ENCODE results near the gene CRLF3.
"Not testable (repeated sequence)": the region's sequence is repeated elsewhere in the genome, so short reads cannot be mapped to it uniquely, and the experiment has no call there.

The CRLF3 gene

DNA sequence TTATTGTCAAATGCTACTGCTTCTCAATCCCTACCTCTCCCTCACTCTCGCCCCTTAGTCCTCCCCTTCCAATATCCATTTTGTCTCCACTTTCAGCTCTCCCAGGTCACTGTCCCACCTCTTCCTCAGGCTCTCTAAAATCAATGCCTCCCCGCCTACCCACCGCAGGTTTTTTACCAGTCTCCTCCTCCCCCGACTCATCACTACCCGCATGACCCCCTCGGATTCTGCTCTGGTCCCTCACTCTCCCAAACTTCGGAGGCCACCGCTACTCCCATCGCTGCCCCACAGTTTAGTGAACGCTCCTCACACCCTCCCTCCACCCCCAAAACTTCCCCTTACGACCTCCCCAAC is 513 bp downstream of the CRLF3 start:
- Mint-ChIP-seq H3K27ac (peak overlapping the region; percentile 97), H3K36me3 (ENCODE audit: low read depth) (peaks cover 4% of the 10 kb centered on the region), H3K4me1 (ENCODE audit: low read depth) (peaks cover 50% of the 10 kb centered on the region), H3K27me3 (no peaks in the 10 kb centered on the region), H3K4me3 (peak overlapping the region; percentile 92), H3K9me3 (no peaks in the 10 kb centered on the region)

DNA sequence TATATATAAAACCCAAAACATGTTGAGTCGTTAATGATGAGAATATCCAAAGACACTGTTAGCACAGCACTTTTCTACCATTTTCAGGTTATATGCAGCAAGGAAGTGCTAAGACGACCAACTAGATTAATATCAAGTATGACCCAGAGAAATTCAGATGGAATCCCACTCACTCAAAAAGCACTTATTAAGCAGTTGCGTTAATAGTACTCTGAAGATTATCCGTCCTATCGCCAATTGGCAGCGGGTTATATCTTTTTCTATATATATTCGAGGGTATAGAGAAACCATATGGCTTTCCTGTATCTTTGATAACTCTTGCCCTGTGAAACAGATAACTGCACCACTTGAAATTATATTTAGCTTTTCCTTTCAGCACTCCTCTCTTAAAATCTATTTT is 1.1 kb downstream of the CRLF3 start:
- Mint-ChIP-seq H3K27me3 (no peaks in the 10 kb centered on the region), H3K9me3 (no peaks in the 10 kb centered on the region), H3K27ac (peak overlapping the region; percentile 97), H3K36me3 (ENCODE audit: low read depth) (peaks cover 9% of the 10 kb centered on the region), H3K4me1 (ENCODE audit: low read depth) (peaks cover 55% of the 10 kb centered on the region), H3K4me3 (peak overlapping the region; percentile 92)

DNA sequence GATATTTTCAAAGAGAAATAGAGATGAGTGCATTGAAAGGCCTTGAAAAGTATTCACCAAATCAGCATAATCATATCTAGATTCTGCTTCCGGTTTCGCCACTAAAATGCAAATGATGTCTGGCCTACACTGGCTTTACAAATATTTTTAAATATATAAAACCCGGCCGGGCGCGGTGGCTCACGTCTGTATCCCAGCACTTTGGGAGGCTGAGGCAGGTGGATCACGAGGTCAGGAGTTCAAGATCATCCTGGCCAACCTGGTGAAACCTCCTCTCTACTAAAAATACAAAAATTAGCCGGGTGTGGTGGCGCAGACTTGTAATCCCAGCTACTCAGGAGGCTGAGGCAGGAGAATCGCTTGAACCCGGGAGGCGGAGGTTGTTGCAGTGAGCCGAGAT is 1.6 kb downstream of the CRLF3 start:
- H3K4me1 Mint-ChIP-seq (ENCODE audit: low read depth) = peaks cover 59% of the 10 kb centered on the region

DNA sequence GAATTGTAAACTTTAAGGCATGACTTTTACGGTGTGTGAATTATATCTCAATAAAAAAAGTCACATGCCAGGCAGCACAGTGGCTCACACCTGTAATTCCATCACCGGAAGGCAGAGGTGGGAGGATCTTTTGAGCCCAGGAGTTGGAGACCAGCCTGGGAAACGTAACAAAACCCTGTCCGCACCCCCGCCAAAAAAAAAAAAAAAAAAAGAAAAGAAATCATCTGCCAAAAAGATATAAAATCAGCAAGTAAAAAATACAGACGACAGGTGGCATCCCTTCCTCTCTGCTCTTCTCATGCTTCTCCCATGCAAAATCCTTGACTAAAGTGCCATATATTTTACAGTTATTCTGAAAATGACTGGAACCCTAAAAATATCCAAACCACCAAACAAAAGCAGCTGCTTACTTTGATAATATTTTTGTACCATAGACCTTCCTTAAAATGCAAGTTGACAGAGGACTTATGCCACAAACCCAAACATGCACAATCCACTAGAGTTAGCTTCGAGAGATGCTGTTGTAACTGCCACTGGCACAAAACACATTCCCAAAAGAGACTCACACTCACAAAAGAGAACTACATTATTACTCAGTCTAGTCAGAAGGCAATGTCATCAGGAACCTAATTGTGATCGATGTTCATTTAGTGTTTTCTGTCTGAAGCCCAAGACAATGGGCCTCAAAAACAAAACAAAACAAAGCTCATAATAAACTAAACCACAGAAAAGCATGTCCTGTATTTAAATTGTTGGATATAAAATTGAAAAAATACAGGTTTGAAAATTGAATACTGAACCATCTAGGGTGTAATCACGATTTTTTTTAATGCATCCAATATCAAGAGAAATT is 2.4 kb downstream of the CRLF3 start:
- H3K4me1 Mint-ChIP-seq (ENCODE audit: low read depth) = peaks cover 59% of the 10 kb centered on the region
- H3K36me3 Mint-ChIP-seq (ENCODE audit: low read depth) = peaks cover 10% of the 10 kb centered on the region
- H3K9me3 Mint-ChIP-seq = no peaks in the 10 kb centered on the region
- H3K27ac Mint-ChIP-seq = peak overlapping the region; percentile 95
- no peaks in the 10 kb centered on the region for H3K27me3 Mint-ChIP-seq
- H3K4me3 Mint-ChIP-seq = peak overlapping the region; percentile 92

More for the DNA sequence above, 1.6 kb downstream of the CRLF3 start:
- not testable (repeated sequence) for H3K36me3 Mint-ChIP-seq (ENCODE audit: low read depth); H3K9me3 Mint-ChIP-seq; H3K27me3 Mint-ChIP-seq
- Mint-ChIP-seq H3K27ac (peak overlapping the region; percentile 56), H3K4me3 (peak overlapping the region; percentile 92)

DNA sequence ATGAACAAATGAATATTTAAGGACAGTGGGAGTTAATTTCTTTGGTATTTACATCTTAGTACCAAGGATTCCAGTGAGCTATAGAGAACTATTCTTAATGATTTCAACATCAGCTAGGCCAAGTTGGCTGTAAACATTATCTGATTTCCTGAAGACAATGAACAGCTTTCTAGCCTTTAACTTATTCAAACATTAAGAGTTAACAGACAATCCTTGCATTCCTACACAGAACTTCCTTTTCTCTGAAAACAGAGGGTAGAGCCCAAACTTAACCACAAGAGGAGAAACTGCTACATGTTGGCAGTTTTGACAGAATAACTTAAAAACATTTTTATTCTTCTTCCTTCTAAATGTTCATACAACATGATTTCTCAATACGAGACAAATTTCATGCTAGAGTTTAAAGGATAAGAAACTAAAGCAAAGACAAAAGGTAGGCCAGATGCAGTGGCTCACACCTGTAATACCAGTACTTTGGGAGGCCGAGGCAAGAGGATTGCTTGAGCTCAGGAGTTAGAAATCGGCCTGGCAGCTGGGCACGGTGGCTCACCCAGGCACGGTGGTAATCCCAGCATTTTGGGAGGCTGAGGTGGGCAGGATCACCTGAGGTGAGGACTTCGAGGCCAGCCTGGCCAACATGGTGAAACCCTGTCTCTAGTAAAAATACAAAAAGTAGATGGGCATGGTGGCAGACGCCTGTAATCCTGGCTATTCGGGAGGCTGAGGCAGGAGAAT is 4.4 kb downstream of the CRLF3 start:
- Mint-ChIP-seq H3K9me3 (no peaks in the 10 kb centered on the region), H3K4me1 (ENCODE audit: low read depth) (peaks cover 55% of the 10 kb centered on the region), H3K36me3 (ENCODE audit: low read depth) (peaks cover 17% of the 10 kb centered on the region), H3K4me3 (peak overlapping the region; percentile 92), H3K27me3 (no peaks in the 10 kb centered on the region), H3K27ac (peak overlapping the region; percentile 95)

DNA sequence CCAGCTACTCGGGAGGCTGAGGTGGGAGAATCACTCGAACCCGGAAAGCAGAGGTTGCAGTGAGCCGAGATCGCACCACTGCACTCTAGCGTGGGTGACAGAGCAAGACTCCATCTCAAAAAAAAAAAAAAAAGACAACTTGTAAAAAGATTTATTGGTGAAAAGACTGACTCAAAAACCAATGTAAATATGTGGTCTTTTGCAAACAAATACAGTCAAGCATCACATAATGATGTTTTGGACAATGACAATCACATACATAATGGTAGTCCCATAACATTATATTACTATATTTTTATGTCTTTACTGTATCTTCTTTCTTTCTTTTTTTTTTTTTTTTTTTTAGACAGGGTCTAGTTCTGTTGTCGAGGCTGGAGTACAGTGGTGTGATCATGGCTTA is 8.3 kb downstream of the CRLF3 start:
- Mint-ChIP-seq H3K27me3 (no peaks in the 10 kb centered on the region), H3K36me3 (ENCODE audit: low read depth) (peaks cover 17% of the 10 kb centered on the region), H3K27ac (no peak overlapping the region), H3K4me1 (ENCODE audit: low read depth) (peaks cover 67% of the 10 kb centered on the region), H3K9me3 (no peaks in the 10 kb centered on the region), H3K4me3 (no peak overlapping the region)

DNA sequence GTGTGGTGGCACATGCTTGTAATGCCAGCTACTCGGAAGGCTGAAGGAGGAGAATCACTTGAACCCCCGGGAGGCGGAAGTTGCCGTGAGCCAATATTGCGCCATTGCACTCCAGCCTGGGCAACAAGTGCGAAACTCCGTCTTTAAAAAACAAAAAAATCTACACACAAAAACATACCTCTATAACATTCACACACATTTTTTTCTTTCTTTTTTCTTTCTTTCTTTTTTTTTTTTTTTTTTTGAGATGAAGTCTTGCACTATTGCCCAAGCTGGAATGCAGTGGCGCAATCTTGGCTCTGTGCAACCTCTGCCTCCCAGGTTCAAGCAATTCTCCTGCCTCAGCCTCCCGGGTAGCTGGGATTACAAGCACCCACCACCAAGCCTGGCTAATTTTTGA is 9.6 kb downstream of the CRLF3 start:
- H3K27ac Mint-ChIP-seq = peak overlapping the region; percentile 36
- not testable (repeated sequence) for H3K4me3 Mint-ChIP-seq, H3K27me3 Mint-ChIP-seq, H3K9me3 Mint-ChIP-seq
- peaks cover 19% of the 10 kb centered on the region for H3K36me3 Mint-ChIP-seq (ENCODE audit: low read depth)
- peaks cover 66% of the 10 kb centered on the region for H3K4me1 Mint-ChIP-seq (ENCODE audit: low read depth)

DNA sequence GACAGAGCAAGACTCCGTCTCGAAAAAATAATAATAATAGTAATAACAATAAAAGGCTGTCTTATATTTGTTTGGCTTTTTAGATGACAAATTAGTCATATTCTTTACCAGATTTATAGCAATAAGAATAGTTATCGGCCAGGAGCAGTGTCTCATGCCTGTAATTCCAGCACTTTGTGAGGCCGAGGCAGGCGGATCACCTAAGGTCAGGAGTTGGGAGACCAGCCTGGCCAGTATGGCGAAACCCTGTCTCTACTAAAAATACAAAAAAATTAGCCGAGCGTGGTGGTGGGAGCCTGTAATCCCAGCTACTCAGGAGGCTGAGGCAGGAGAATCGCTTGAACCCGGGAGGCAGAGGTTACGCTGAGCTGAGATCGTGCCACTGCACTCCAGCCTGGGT is 10.3 kb downstream of the CRLF3 start:
- not testable (repeated sequence) for H3K9me3 Mint-ChIP-seq, H3K27me3 Mint-ChIP-seq, H3K27ac Mint-ChIP-seq, H3K4me3 Mint-ChIP-seq
- H3K36me3 Mint-ChIP-seq (ENCODE audit: low read depth) = peaks cover 23% of the 10 kb centered on the region
- peaks cover 66% of the 10 kb centered on the region for H3K4me1 Mint-ChIP-seq (ENCODE audit: low read depth)

DNA sequence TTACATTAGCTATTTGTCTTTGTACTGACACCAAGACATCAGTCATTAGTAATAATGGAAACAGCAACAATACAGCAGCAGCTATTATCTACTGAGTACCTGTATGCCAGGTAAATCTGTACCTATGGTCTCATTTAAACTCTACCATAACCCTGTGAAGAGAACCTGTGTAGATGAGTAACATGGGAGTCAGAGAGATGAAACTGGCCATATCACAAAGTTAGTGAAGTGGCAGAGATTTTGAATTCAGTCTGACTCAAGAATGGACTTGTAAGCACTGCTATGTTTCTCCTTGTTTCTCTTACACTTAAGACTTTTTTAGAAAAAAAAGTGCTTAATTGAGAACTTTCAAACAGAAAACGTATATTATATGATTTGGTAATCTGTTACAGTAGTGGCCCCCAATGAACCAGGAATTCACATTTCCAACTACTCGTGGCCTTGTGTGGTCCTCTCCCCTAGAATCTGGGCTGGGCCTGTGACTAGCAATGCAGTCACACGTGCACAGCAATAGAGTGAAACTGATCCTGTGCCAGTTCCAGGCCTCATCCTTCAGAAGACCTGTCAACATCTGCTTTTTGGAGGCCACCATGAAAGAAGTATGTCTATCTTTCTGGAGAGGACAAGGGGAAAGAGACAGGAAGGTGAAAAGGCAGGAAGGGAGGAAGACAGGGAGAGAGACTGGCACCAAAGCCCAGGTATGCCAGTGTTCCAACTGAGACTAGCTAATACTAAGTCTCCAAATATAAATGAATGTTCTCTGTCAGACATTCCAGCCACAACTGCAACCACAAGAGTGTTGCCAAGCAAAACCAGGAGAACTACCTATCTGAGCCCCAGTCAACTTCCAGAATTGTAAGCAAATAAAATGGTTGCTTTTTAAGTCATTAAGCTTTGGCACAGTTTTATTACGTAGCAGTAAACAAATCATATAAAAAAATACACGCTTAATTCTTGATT is 12.0 kb downstream of the CRLF3 start:
- Mint-ChIP-seq H3K9me3 (no peaks in the 10 kb centered on the region), H3K27ac (peak overlapping the region; percentile 89), H3K4me1 (ENCODE audit: low read depth) (peaks cover 69% of the 10 kb centered on the region), H3K4me3 (no peak overlapping the region), H3K27me3 (no peaks in the 10 kb centered on the region), H3K36me3 (ENCODE audit: low read depth) (peaks cover 20% of the 10 kb centered on the region)

DNA sequence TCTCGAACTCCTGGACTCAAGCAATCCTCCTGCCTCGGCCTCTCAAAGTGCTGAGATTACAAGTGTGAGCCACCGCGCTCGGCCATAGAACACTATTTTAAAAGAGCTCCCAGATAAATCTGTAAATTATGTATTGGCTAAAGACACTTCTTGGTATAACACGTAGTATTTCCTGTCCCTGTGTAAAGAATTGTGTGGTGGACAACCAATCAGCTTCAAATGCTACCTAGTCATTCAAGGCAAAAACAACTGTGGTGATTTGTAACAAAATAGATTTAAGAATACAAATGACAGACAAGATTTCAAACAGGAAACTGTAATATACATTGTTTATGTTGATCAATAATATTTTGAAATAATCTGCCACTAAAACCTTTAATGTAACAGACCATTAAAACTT is 14.6 kb downstream of the CRLF3 start:
- Mint-ChIP-seq H3K27ac (peak overlapping the region; percentile 95), H3K36me3 (ENCODE audit: low read depth) (peaks cover 13% of the 10 kb centered on the region), H3K9me3 (no peaks in the 10 kb centered on the region), H3K27me3 (no peaks in the 10 kb centered on the region), H3K4me1 (ENCODE audit: low read depth) (peaks cover 82% of the 10 kb centered on the region), H3K4me3 (peak overlapping the region; percentile 79)

DNA sequence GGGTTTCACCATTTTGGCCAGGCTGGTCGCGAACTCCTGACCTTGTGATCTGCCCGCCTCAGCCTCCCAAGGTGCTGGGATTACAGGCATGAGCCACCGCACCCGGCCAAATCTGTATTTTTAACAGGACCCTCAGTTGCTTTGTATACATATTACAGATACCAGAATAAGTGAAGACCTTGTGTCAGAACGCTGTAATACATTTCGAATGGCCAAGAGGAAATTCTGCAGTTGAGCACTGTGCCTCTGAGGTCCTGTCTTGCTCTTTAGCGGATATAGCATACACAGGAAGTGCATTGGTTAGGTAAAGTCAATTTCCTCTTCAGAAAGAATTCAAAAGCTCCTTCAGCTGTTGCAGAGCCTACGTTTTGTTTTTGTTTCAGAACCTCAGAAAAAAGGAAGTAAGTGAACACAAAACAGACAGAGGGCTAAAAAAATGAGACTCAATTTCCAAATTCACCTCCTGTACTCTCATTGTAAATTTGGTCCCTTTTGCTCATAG is 15.7 kb downstream of the CRLF3 start:
- H3K4me1 Mint-ChIP-seq (ENCODE audit: low read depth) = peaks cover 80% of the 10 kb centered on the region
- peaks cover 22% of the 10 kb centered on the region for H3K36me3 Mint-ChIP-seq (ENCODE audit: low read depth)
- H3K9me3 Mint-ChIP-seq = no peaks in the 10 kb centered on the region
- no peaks in the 10 kb centered on the region for H3K27me3 Mint-ChIP-seq
- H3K27ac Mint-ChIP-seq = peak overlapping the region; percentile 95
- peak overlapping the region; percentile 79 for H3K4me3 Mint-ChIP-seq

DNA sequence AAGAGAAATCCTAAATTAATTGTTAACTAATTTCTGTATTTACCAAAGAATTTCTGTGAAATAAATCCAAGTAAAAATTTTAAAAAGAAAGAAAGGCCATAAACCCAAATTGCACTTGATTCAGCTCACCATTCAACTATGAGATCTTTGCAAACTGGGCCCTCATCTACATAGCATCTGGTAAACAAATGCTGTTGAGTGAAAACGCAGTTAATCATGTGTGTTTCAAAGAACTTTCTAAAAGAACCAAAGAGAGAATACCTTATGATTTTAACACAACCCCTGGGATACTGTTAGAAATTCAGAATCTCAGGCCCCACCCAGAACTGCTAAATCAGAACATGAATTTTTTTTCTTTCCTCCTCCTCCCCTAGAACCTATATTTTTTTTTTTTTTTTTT is 16.6 kb downstream of the CRLF3 start:
- peaks cover 30% of the 10 kb centered on the region for H3K36me3 Mint-ChIP-seq (ENCODE audit: low read depth)
- no peaks in the 10 kb centered on the region for H3K27me3 Mint-ChIP-seq
- H3K4me3 Mint-ChIP-seq = peak overlapping the region; percentile 43
- H3K4me1 Mint-ChIP-seq (ENCODE audit: low read depth) = peaks cover 71% of the 10 kb centered on the region
- H3K9me3 Mint-ChIP-seq = no peaks in the 10 kb centered on the region
- peak overlapping the region; percentile 75 for H3K27ac Mint-ChIP-seq

DNA sequence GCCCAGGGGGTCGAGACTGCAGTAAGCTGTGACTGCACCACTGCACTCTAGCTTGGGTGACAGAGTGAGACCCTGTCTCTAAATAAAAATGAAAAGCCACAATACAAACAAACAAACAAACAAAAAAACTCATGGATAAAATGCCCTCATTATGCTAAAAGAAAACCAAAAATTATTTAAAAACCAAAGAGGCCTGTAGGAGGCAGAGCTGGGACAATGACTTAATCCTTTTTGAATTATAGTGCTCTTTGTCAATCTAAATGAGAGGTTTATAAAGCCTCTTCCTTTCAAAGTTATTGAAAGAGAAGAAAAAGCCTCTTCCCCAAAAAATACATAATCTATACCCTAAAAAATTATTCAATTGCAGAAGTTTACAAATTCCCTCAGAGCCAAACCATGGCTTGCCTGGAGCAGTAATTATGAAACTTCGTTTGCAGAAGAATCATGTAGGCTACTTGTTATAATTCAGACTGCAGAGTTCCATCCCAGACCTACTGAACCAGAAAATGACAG is 18.5 kb downstream of the CRLF3 start:
- peak overlapping the region; percentile 80 for H3K27ac Mint-ChIP-seq
- H3K27me3 Mint-ChIP-seq = no peaks in the 10 kb centered on the region
- peaks cover 47% of the 10 kb centered on the region for H3K36me3 Mint-ChIP-seq (ENCODE audit: low read depth)
- H3K4me3 Mint-ChIP-seq = no peak overlapping the region
- no peaks in the 10 kb centered on the region for H3K9me3 Mint-ChIP-seq
- H3K4me1 Mint-ChIP-seq (ENCODE audit: low read depth) = peaks cover 60% of the 10 kb centered on the region

DNA sequence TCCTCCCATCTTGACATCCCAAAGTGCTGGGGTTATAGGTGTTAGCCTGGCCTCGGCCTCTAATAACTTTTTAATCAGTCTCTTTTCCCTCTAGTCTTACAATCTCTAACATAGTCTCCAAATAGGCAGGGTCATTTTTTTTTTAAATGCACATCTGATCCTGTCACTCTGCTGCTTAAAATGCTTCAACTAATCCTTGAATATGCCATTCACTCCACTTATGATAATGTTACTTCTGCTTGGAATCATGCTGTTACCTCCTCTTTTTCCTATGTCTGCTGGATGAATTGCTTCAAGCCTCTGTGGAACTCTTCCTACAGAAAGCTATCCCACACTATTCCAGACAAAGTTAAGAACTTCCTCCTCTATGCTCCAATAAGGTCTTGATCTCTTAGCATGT is 22.8 kb downstream of the CRLF3 start:
- Mint-ChIP-seq H3K4me3 (no peak overlapping the region), H3K27me3 (no peaks in the 10 kb centered on the region), H3K4me1 (ENCODE audit: low read depth) (peaks cover 27% of the 10 kb centered on the region), H3K36me3 (ENCODE audit: low read depth) (peaks cover 58% of the 10 kb centered on the region), H3K27ac (peak overlapping the region; percentile 64), H3K9me3 (no peaks in the 10 kb centered on the region)

All from stimulated activated naive CD8-positive, alpha-beta T cell treated with anti-CD3 and anti-CD28 coated beads, Interleukin-15, Interleukin-2, amounts not matched to agents 100 ng/mL and 50 ng/mL, for 24 hours (primary cell).